Stimulated activated CD8-positive, alpha-beta memory T cell treated with anti-CD3 and anti-CD28 coated beads, Interleukin-4, amount 100 ng/mL, for 4 hours (primary cell): Measurements from ENCODE around the gene LY6G5C.
A peak's percentile ranks its signal among the peaks of the same experiment; 100 is the strongest.

ENCODE experiments used
- DNase-seq, 2 donors: peaks; one replicate each; pipeline ENCODE4 v3.0.0-alpha.2; 2020; ENCODE audit warnings: low read depth in 2 of 2, low spot score in 1 of 2

The LY6G5C gene

GRCh38 chr6:31680226-31681134, at the start of gene LY6G5C:
Gene LY6G5C (minus strand): TSS chr6:31681067. CDS start chr6:31680373, 694 bp downstream.
- DNase-seq = peak in 1 of 2 donors; percentile 28

- peak; percentile 36 to 48 for DNase-seq
These were observed 49.2 kb upstream of the LY6G5C start for GRCh38 chr6:31729979-31730630.

GRCh38 chr6:31729515-31729978, 48.7 kb upstream of the LY6G5C start:
- DNase-seq = peak; percentile 62

GRCh38 chr6:31728767-31729514, 48.1 kb upstream of the LY6G5C start, which contains the start of gene DDAH2:
Gene DDAH2 (minus strand): TSS chr6:31729299. CDS start chr6:31729161, 138 bp downstream.
- DNase-seq = no peak

GRCh38 chr6:31727717-31728671, 47.1 kb upstream of the LY6G5C start:
- DNase-seq = no peak

- DNase-seq = no peak
These were observed 46.3 kb upstream of the LY6G5C start for GRCh38 chr6:31727034-31727716.

- no peak for DNase-seq
These were observed 44.9 kb upstream of the LY6G5C start for GRCh38 chr6:31725502-31726350.

- no peak for DNase-seq
These were observed 43.3 kb upstream of the LY6G5C start for GRCh38 chr6:31723980-31724691.

GRCh38 chr6:31723245-31723979, 42.5 kb upstream of the LY6G5C start, which contains the start of gene MPIG6B:
Gene MPIG6B (plus strand): TSS chr6:31723373. CDS start chr6:31723384, 11 bp downstream.
- DNase-seq = no peak

- no peak for DNase-seq
These were observed 41.3 kb upstream of the LY6G5C start for GRCh38 chr6:31722173-31722572.

GRCh38 chr6:31721351-31722020, 40.6 kb upstream of the LY6G5C start, which contains the start of gene LY6G6C:
Gene LY6G6C (minus strand): TSS chr6:31721746. CDS start chr6:31721679, 67 bp downstream.
- DNase-seq = no peak

GRCh38 chr6:31720196-31720770, 39.4 kb upstream of the LY6G5C start:
- no peak for DNase-seq

GRCh38 chr6:31719001-31719400, 38.1 kb upstream of the LY6G5C start:
- DNase-seq = no peak

GRCh38 chr6:31718265-31718664, 37.4 kb upstream of the LY6G5C start:
- no peak for DNase-seq

GRCh38 chr6:31717499-31718222, 36.8 kb upstream of the LY6G5C start:
- DNase-seq = no peak
